Measurements from ENCODE around the gene RCSD1.
"Not testable (repeated sequence)": the region's sequence is repeated elsewhere in the genome, so short reads cannot be mapped to it uniquely, and the experiment has no call there.

The RCSD1 gene

GRCh38 chr1:167714439-167715156 lies 84.6 kb downstream of the RCSD1 start:
- ATAC-seq = peak; percentile 82
- Mint-ChIP-seq H3K27ac (peak overlapping the region; percentile 94), H3K27me3 (peaks cover 7% of the 10 kb centered on the region), H3K4me1 (peaks cover 55% of the 10 kb centered on the region), H3K9me3 (no peaks in the 10 kb centered on the region), H3K36me3 (peaks cover 5% of the 10 kb centered on the region), H3K4me3 (peak overlapping the region; percentile 79)

GRCh38 chr1:167715157-167715999 lies 85.3 kb downstream of the RCSD1 start:
- no peaks in the 10 kb centered on the region for H3K9me3 Mint-ChIP-seq
- peak overlapping the region; percentile 94 for H3K27ac Mint-ChIP-seq
- peak; percentile 72 for ATAC-seq
- peak overlapping the region; percentile 79 for H3K4me3 Mint-ChIP-seq
- H3K4me1 Mint-ChIP-seq = peaks cover 55% of the 10 kb centered on the region
- peaks cover 7% of the 10 kb centered on the region for H3K27me3 Mint-ChIP-seq
- H3K36me3 Mint-ChIP-seq = peaks cover 5% of the 10 kb centered on the region

- H3K4me1 Mint-ChIP-seq = peaks cover 60% of the 10 kb centered on the region
- H3K9me3 Mint-ChIP-seq = no peaks in the 10 kb centered on the region
- peaks cover 5% of the 10 kb centered on the region for H3K36me3 Mint-ChIP-seq
- peaks cover 7% of the 10 kb centered on the region for H3K27me3 Mint-ChIP-seq
- ATAC-seq = no peak
- peak overlapping the region; percentile 94 for H3K27ac Mint-ChIP-seq
- peak overlapping the region; percentile 79 for H3K4me3 Mint-ChIP-seq
Observed at GRCh38 chr1:167716000-167716271, 85.9 kb downstream of the RCSD1 start.

GRCh38 chr1:167717351-167717750 lies 87.3 kb downstream of the RCSD1 start:
- Mint-ChIP-seq H3K27me3 (peaks cover 7% of the 10 kb centered on the region), H3K27ac (peak overlapping the region; percentile 94), H3K4me1 (peaks cover 66% of the 10 kb centered on the region), H3K4me3 (peak overlapping the region; percentile 9), H3K9me3 (no peaks in the 10 kb centered on the region), H3K36me3 (peaks cover 5% of the 10 kb centered on the region)
- ATAC-seq = no peak

- Mint-ChIP-seq H3K4me3 (peak overlapping the region; percentile 35), H3K27me3 (peaks cover 7% of the 10 kb centered on the region), H3K36me3 (peaks cover 5% of the 10 kb centered on the region), H3K27ac (peak overlapping the region; percentile 85), H3K4me1 (peaks cover 64% of the 10 kb centered on the region), H3K9me3 (no peaks in the 10 kb centered on the region)
- ATAC-seq = no peak
Observed at GRCh38 chr1:167718914-167719691, 89.1 kb downstream of the RCSD1 start.

- not testable (repeated sequence) for H3K9me3 Mint-ChIP-seq, H3K27me3 Mint-ChIP-seq, H3K36me3 Mint-ChIP-seq
- ATAC-seq = peak; percentile 18
- Mint-ChIP-seq H3K27ac (peak overlapping the region; percentile 85), H3K4me3 (peak overlapping the region; percentile 35), H3K4me1 (peaks cover 64% of the 10 kb centered on the region)
Observed at GRCh38 chr1:167719715-167720421, 89.8 kb downstream of the RCSD1 start.

GRCh38 chr1:167720965-167721616 lies 91.1 kb downstream of the RCSD1 start:
- Mint-ChIP-seq H3K4me3 (peak overlapping the region; percentile 88), H3K9me3 (no peaks in the 10 kb centered on the region), H3K36me3 (no peaks in the 10 kb centered on the region), H3K27ac (peak overlapping the region; percentile 85), H3K27me3 (no peaks in the 10 kb centered on the region), H3K4me1 (peaks cover 57% of the 10 kb centered on the region)
- ATAC-seq = no peak

- Mint-ChIP-seq H3K27ac (peak within 1 kb of the TSS; percentile 85), H3K9me3 (no peaks in the 10 kb centered on the region), H3K4me1 (peaks cover 62% of the 10 kb centered on the region), H3K27me3 (no peaks in the 10 kb centered on the region), H3K36me3 (no peaks in the 10 kb centered on the region), H3K4me3 (peak within 1 kb of the TSS; percentile 88)
- peak; percentile 97 for ATAC-seq
Observed at GRCh38 chr1:167721617-167722151, 91.7 kb downstream of the RCSD1 start, which contains the start of gene MPZL1. MPZL1 (plus strand) TSS chr1:167721982; CDS start chr1:167722152, 170 bp downstream.

- Mint-ChIP-seq H3K9me3 (no peaks in the 10 kb centered on the region), H3K27ac (peak overlapping the region; percentile 85), H3K4me1 (peaks cover 62% of the 10 kb centered on the region), H3K27me3 (no peaks in the 10 kb centered on the region), H3K4me3 (peak overlapping the region; percentile 88), H3K36me3 (no peaks in the 10 kb centered on the region)
- ATAC-seq = peak; percentile 68
Observed at GRCh38 chr1:167722152-167722869, 92.3 kb downstream of the RCSD1 start.

- no peak for ATAC-seq
- H3K4me1 Mint-ChIP-seq = peaks cover 62% of the 10 kb centered on the region
- H3K9me3 Mint-ChIP-seq = no peaks in the 10 kb centered on the region
- H3K36me3 Mint-ChIP-seq = no peaks in the 10 kb centered on the region
- peak overlapping the region; percentile 85 for H3K27ac Mint-ChIP-seq
- H3K4me3 Mint-ChIP-seq = peak overlapping the region; percentile 88
- no peaks in the 10 kb centered on the region for H3K27me3 Mint-ChIP-seq
Observed at GRCh38 chr1:167722870-167723251, 92.8 kb downstream of the RCSD1 start.

GRCh38 chr1:167723707-167724323 lies 93.8 kb downstream of the RCSD1 start:
- Mint-ChIP-seq H3K27me3 (no peaks in the 10 kb centered on the region), H3K27ac (no peak overlapping the region), H3K4me1 (peaks cover 55% of the 10 kb centered on the region), H3K4me3 (no peak overlapping the region), H3K9me3 (no peaks in the 10 kb centered on the region), H3K36me3 (no peaks in the 10 kb centered on the region)
- ATAC-seq = no peak

- peaks cover 11% of the 10 kb centered on the region for H3K36me3 Mint-ChIP-seq
- no peaks in the 10 kb centered on the region for H3K27me3 Mint-ChIP-seq
- H3K27ac Mint-ChIP-seq = no peak overlapping the region
- H3K4me3 Mint-ChIP-seq = no peak overlapping the region
- ATAC-seq = no peak
- peaks cover 40% of the 10 kb centered on the region for H3K4me1 Mint-ChIP-seq
- H3K9me3 Mint-ChIP-seq = no peaks in the 10 kb centered on the region
Observed at GRCh38 chr1:167726008-167726407, 96.0 kb downstream of the RCSD1 start.

GRCh38 chr1:167728818-167729410 lies 98.9 kb downstream of the RCSD1 start:
- ATAC-seq = no peak
- H3K36me3 Mint-ChIP-seq = peaks cover 13% of the 10 kb centered on the region
- H3K27ac Mint-ChIP-seq = no peak overlapping the region
- no peak overlapping the region for H3K4me3 Mint-ChIP-seq
- no peaks in the 10 kb centered on the region for H3K9me3 Mint-ChIP-seq
- H3K4me1 Mint-ChIP-seq = peaks cover 27% of the 10 kb centered on the region
- H3K27me3 Mint-ChIP-seq = no peaks in the 10 kb centered on the region
